AG20443 (cell line): ENCODE measurements around the gene WBP1L.

Source experiments
- DNase-seq: peaks from one replicate; pipeline ENCODE4 v3.0.0; 2012; ENCODE audit warnings: low spot score, mixed read lengths

Gene WBP1L

GRCh38 chr10:102759497-102760210 is 15.9 kb downstream of the WBP1L start:
- DNase-seq, result no peak

GRCh38 chr10:102761981-102762380 is 18.2 kb downstream of the WBP1L start:
- no peak for DNase-seq

- no peak for DNase-seq
Observed at GRCh38 chr10:102762401-102763015, 18.8 kb downstream of the WBP1L start.

- DNase-seq, result no peak
Observed at GRCh38 chr10:102763037-102763607, 19.4 kb downstream of the WBP1L start.

- DNase-seq, result no peak
Observed at GRCh38 chr10:102764470-102765161, 20.9 kb downstream of the WBP1L start.

GRCh38 chr10:102765336-102765735 is 21.6 kb downstream of the WBP1L start:
- no peak for DNase-seq

GRCh38 chr10:102767428-102768160 is 23.8 kb downstream of the WBP1L start:
- DNase-seq, result no peak

- DNase-seq, result no peak
Observed at GRCh38 chr10:102769375-102770107, 25.8 kb downstream of the WBP1L start.

- DNase-seq, result no peak
Observed at GRCh38 chr10:102770108-102770482, 26.3 kb downstream of the WBP1L start.

- DNase-seq, result no peak
Observed at GRCh38 chr10:102770792-102771191, 27.0 kb downstream of the WBP1L start.

- no peak for DNase-seq
Observed at GRCh38 chr10:102773320-102773719, 29.6 kb downstream of the WBP1L start.

- DNase-seq, result no peak
Observed at GRCh38 chr10:102773986-102774385, 30.2 kb downstream of the WBP1L start.

- DNase-seq, result no peak
Observed at GRCh38 chr10:102775201-102775934, 31.6 kb downstream of the WBP1L start.

GRCh38 chr10:102775935-102776669 is 32.4 kb downstream of the WBP1L start:
- peak; percentile 71 for DNase-seq

- peak; percentile 93 for DNase-seq
Observed at GRCh38 chr10:102776779-102777456, 33.2 kb downstream of the WBP1L start.

- no peak for DNase-seq
Observed at GRCh38 chr10:102777711-102778453, 34.1 kb downstream of the WBP1L start.

GRCh38 chr10:102778781-102779180 is 35.0 kb downstream of the WBP1L start:
- DNase-seq, result no peak

- no peak for DNase-seq
Observed at GRCh38 chr10:102779680-102780526, 36.2 kb downstream of the WBP1L start.
